HepG2 (cell line): ENCODE measurements around the gene COL5A2.

Source experiments
- ATF6 ChIP-seq: sonication (generic); formaldehyde crosslinking; conservative IDR thresholded peaks from 2 replicates; pipeline ENCODE4 v1.4.0; 2020; ENCODE audit warnings: missing genetic modification reagents
- CEBPB ChIP-seq: IDR thresholded peaks from 2 replicates; pipeline ENCODE4 v1.6.1; 2011; ENCODE audit warnings: low read depth, low read length, improper control_type of control experiment, borderline replicate concordance
- HDAC1 ChIP-seq: sonication (generic); formaldehyde crosslinking; IDR thresholded peaks from 2 replicates; pipeline ENCODE4 v1.5.1; 2020; ENCODE audit warnings: mild to moderate bottlenecking, missing genetic modification reagents
- IRX3 ChIP-seq: sonication (generic); formaldehyde crosslinking; IDR thresholded peaks from 2 replicates; pipeline ENCODE4 v1.8.1; 2023; ENCODE audit warnings: mild to moderate bottlenecking, low read depth, missing genetic modification reagents, borderline replicate concordance
- SIN3A ChIP-seq: IDR thresholded peaks from 2 replicates; pipeline ENCODE4 v1.6.1; 2011; ENCODE audit warnings: low read depth, mild to moderate bottlenecking, control low read depth, low read length, borderline replicate concordance
- SP4 ChIP-seq: sonication (generic); formaldehyde crosslinking; IDR thresholded peaks from 2 replicates; pipeline ENCODE4 v1.8.1; 2023; ENCODE audit warnings: mild to moderate bottlenecking, missing genetic modification reagents

GRCh38 chr2:189024901-189025618, 154.5 kb downstream of the COL5A2 start:
- TF ChIP-seq HDAC1 (CRISPR knock-in tag), result no peak
- no peak for TF ChIP-seq ATF6
- no peak for TF ChIP-seq SP4 (CRISPR knock-in tag)
- no peak for TF ChIP-seq IRX3 (CRISPR knock-in tag)
- no peak for TF ChIP-seq CEBPB
- TF ChIP-seq SIN3A, result no peak
